AML-193 (cell line): ENCODE data around the gene CCDC78.

Experiments
- DNase-seq, 2 experiments: peaks; one replicate each; lab custom pipeline; 2025; lab: John Stamatoyannopoulos, UW

CCDC78 gene

GRCh38 chr16:736936-737481, 10.8 kb upstream of the CCDC78 start:
- DNase-seq: no peak

GRCh38 chr16:735982-736453, 9.8 kb upstream of the CCDC78 start:
- no peak for DNase-seq

- no peak for DNase-seq
These were observed 9.0 kb upstream of the CCDC78 start for GRCh38 chr16:734981-735881.

GRCh38 chr16:734208-734980, 8.2 kb upstream of the CCDC78 start:
- no peak for DNase-seq

- DNase-seq: peak; percentile 4 to 12
These were observed 7.4 kb upstream of the CCDC78 start for GRCh38 chr16:733382-734207.

GRCh38 chr16:732936-733335, 6.7 kb upstream of the CCDC78 start:
- DNase-seq: no peak

GRCh38 chr16:732332-732731, 6.1 kb upstream of the CCDC78 start:
- DNase-seq: no peak

GRCh38 chr16:730666-731509, 4.6 kb upstream of the CCDC78 start:
- DNase-seq: no peak

- no peak for DNase-seq
These were observed 3.8 kb upstream of the CCDC78 start for GRCh38 chr16:729768-730665.

- DNase-seq: no peak
These were observed 2.9 kb upstream of the CCDC78 start for GRCh38 chr16:728890-729744.

GRCh38 chr16:728131-728889, 2.1 kb upstream of the CCDC78 start:
- DNase-seq: peak; percentile 62 to 65

- DNase-seq: peak; percentile 10 to 22
These were observed 1.2 kb upstream of the CCDC78 start for GRCh38 chr16:727291-727977.

- no peak for DNase-seq
These were observed 130 bp downstream of the CCDC78 start for GRCh38 chr16:726188-726437.

GRCh38 chr16:725463-726187, 618 bp downstream of the CCDC78 start:
- DNase-seq: no peak

- DNase-seq: no peak
These were observed 1.2 kb downstream of the CCDC78 start for GRCh38 chr16:725041-725376.

- DNase-seq: no peak
These were observed 1.8 kb downstream of the CCDC78 start for GRCh38 chr16:724188-725040.
